Epidermal melanocyte (primary cell): ENCODE data around the gene DAP.
A peak's percentile ranks its signal among the peaks of the same experiment; 100 is the strongest.
"Not testable (repeated sequence)": the region's sequence is repeated elsewhere in the genome, so short reads cannot be mapped to it uniquely, and the experiment has no call there.

Experiments used
- DNase-seq: peaks from one replicate; pipeline ENCODE4 v3.0.0; 2011; ENCODE audit warnings: low spot score; ENCODE audit not compliant: insufficient read length

DAP gene

GRCh38 chr5:10761185-10761932 lies at the start of gene DAP:
DAP (minus strand) TSS chr5:10761234; CDS start chr5:10761068, 166 bp downstream.
- peak; percentile 54 for DNase-seq

DNA sequence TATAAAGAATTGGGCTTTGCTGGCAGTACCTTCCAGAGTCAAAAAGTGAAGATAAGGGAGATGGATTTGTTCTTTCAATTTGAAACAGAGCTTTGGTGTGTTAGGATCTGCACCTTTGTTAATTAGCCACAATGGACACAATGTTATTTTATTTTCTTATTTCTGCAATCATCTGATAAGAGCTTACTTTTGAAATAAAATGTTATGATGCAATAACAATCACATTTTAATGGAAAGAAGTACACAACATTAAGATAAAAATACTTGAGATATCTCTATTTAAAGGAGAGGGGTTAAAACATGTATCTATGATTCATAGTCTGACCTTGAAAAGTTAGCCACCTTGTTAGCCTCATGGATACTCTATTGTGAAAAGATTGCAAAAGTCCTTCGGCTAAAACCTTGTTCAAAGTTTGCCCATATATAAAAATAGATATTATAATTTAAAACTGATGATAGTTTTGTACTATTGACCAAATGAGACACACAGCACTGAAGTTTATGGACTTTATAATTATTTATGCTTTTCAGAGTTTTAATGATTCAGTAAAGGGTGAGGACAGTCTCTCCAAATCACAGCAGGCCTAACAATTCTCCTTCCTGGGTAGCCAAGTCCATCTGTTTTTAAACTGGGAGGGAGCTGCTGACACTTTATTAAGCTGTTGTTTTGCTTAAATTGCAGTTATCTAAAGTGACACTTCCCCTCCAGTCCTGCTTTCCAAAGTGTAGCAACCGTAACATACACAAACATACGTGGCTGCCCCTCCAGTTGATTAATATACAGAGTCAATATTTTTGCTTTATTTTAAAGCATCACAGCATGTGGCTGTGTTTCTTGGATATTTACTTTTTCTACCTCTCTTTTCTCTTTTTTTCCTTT lies 47.6 kb upstream of the DAP start:
- DNase-seq = no peak

- DNase-seq = no peak
Observed at GRCh38 chr5:10801931-10802666, 41.1 kb upstream of the DAP start.

GRCh38 chr5:10800852-10801251 lies 39.8 kb upstream of the DAP start:
- no peak for DNase-seq

DNA sequence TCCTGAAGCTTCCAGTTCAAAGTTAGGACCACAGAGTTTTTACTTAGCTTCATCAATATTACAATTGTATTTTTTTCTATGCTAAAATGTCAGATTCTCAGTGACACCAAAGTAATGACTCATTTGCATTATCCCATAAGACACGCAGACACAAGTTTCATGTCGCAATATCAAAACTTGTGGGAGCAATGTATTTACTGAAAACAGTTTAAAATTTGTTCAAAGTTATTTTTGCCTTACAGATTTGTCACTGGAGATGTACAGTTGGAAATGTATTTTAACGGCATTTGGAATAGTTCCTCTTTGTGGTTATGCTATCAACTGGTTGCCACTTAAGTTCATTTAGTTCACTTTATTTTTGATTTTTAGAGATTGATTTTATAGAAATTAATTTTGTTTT lies 36.2 kb upstream of the DAP start:
- no peak for DNase-seq

GRCh38 chr5:10793785-10794184 lies 32.8 kb upstream of the DAP start:
- DNase-seq = no peak

- DNase-seq = no peak
Observed at GRCh38 chr5:10792336-10792735, 31.3 kb upstream of the DAP start.

DNA sequence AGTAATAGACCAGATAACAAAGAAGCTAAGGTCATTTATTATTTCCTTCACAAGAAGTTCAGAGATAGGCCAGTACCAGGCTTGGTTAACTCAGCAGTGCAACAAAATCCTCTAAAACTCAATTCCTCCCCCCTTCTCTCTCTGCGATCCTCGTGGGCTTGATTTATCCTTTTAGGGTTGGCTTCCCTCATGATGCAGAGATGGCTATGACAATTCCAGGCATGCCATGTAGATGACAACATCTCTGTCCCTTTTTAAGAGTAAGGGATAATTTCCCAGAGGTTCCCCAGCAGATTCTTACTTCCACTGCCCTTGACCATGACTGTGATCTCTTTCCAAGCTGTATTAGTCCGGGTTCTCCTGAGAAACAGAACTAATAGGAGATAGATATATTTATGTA lies 28.7 kb upstream of the DAP start:
- no peak for DNase-seq

DNA sequence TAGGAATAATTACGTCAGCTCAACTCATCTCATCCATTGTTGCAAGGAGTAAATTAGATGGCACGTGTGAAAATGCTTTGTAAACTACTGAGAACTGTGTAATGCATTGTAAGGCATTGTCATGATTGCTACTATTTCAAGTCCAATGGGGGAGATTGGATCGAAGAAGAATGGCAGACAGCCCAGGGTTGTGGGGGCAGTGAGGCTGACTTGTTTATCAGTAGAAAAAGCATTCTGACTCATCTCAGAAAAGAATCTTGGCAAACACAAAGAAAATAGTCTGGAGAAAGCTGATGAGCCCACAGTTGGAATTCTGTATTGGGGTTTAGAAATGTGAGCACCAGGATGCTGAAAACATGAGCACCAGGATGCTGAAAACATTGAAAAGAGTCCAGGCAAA lies 28.0 kb upstream of the DAP start:
- no peak for DNase-seq

- DNase-seq = no peak
Observed at GRCh38 chr5:10788358-10788757, 27.3 kb upstream of the DAP start.

DNA sequence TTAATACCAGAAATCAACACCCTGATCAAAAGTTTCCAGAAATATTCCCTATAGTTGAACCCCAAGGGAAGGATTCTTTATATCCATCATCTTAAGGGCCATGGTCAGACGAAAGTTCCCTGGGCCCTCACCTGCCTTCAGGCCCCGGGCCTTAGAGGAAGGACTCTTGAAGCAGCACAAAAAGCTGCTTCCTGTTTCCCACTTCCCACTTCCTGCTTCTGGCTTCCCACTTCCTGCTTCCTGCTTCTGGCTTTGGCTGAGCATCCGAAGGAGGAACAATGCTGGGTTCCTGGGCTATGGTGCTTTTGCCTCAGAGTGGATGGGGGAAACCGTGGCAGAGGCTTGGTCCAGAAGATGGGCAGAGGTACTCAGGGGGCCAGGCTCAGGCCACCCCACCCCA lies 25.8 kb upstream of the DAP start:
- no peak for DNase-seq

DNA sequence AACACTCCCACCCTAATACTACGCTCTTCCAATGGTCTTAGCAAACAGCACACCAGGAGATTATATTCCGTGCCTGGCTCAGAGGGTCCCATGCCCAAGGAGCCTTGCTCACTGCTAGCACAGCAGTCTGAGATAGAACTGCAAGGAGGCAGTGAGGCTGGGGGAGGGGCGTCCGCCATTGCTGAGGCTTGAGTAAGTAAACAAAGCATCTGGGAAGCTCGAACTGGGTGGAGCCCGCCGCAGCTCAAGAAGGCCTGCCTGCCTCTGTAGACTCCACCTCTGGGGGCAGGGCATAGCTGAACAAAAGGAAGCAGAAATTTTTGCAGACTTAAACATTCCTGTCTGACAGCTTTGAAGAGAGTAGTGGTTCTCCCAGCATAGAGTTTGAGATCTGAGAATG lies 19.2 kb upstream of the DAP start:
- DNase-seq = not testable (repeated sequence)

GRCh38 chr5:10779592-10779991 lies 18.6 kb upstream of the DAP start:
- DNase-seq = no peak

- DNase-seq = no peak
Observed at GRCh38 chr5:10778179-10778910, 17.3 kb upstream of the DAP start.

DNA sequence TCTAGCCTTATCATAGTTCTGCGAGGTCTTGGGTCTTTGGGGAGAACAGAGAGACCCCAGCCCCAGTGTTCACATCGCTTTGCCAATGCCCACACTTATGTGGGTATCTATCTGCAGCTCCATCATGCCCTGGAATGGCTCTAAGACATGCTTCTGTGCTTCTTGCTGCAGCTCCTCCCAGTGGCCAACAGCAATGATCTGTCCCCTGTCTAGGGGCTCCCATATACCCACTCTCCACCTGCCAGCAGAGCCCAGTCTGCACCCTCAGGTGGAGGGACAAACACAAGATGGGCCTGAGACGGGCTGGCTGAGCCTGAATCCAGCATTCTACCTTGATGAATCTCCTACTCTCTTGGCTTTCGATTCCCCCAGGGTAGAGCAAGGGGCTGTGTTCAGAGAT lies 14.6 kb upstream of the DAP start:
- DNase-seq = no peak

GRCh38 chr5:10772901-10773585 lies 12.0 kb upstream of the DAP start:
- DNase-seq = no peak

GRCh38 chr5:10768328-10768899 lies 7.4 kb upstream of the DAP start:
- DNase-seq = no peak

- no peak for DNase-seq
Observed at GRCh38 chr5:10762776-10763500, 1.9 kb upstream of the DAP start.

DNA sequence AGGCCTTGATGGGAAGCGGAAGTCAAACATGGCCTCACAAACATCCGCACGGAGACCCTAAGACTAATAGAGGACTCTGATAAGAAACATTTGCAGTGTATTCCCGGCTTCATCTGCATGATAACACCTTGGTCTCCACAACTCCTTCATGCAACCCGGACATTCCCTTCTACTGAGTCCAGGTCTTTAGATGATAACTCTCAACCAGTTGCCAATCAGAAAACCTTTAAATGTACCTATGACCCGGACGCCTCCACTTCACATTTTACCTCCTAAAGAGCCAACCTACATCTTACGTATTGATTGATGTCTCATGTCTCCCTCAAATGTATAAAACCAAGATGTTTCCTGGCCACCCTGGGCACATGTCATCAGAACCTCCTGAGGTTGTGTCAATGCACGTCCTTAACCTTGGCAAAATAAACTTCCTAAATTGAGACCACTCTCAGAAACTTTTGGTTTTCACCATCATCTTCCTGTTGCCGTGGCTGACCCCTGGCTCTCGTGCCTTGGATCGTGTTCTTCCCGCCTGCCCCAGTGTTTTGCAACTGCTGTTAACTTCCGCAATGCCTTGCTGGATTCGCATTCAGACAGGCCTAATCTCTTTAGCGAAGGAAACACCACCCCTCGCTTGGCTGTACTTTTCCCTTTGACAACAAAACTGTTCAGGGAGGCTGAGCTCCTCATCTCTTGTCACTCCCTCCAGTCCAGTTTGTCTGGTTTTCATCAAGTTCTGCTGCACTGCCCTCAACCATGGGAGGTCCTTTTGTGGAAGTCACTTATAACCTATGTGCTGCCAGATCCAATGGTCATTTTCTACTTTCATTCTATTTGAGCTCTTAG lies 1.1 kb upstream of the DAP start:
- no peak for DNase-seq
